Stimulated activated CD8-positive, alpha-beta memory T cell treated with anti-CD3 and anti-CD28 coated beads, Interleukin-7, amount 100 ng/mL, for 48 hours (primary cell): ENCODE data around the gene PLCD4.

Experiments used
- DNase-seq, 2 donors: peaks; one replicate each; pipeline ENCODE4 v3.0.0-alpha.2; 2020; ENCODE audit warnings: low read depth in 1 of 2; ENCODE audit errors: extremely low read depth in 1 of 2

The PLCD4 gene

DNA sequence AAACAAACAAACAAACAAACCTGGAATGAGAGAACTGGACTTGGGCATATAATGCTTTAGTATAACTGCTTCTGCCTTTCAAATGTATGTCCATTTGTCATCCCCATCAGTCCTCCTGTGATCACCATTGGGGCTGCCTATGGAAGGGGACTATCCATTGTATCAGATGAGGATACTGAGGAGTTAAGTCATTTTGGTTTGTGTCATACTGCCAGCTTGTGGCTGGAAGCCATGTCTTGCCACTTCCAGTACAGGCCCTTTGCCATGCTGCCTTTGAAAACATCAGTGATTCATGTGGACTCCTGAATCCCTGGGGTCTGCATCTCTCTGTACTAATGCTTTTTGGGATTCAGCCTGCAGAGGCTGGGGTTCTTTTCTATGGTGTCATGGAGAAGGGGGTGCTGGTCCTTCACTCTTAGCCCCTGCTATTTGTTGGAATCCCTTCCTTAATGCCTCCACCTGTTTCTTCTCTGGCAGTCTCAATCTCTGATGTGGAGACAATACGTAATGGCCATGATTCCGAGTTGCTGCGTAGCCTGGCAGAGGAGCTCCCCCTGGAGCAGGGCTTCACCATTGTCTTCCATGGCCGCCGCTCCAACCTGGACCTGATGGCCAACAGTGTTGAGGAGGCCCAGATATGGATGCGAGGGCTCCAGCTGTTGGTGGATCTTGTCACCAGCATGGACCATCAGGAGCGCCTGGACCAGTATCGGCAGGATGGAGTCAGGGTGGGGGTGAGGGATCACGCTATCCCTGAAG, 10.6 kb downstream of the PLCD4 start:
- no peak for DNase-seq

DNA sequence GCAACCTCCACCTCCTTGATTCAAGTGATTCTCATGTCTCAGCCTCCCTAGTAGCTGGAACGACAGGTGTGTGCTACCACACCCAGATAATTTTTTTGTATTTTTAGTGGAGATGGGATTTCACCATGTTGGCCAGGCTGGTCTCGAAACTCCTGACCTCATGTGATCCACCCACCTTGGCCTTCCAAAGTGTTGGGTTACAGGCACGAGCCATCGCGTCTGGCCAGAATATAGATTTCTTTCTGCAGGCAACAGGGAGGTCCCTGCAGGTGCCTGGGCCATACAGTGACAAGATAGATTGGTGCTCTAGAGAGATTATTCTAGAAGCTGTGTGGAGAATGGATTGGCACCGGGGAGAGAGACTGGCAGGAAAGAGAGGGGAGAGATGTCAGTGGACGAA, 13.3 kb downstream of the PLCD4 start:
- no peak for DNase-seq

DNA sequence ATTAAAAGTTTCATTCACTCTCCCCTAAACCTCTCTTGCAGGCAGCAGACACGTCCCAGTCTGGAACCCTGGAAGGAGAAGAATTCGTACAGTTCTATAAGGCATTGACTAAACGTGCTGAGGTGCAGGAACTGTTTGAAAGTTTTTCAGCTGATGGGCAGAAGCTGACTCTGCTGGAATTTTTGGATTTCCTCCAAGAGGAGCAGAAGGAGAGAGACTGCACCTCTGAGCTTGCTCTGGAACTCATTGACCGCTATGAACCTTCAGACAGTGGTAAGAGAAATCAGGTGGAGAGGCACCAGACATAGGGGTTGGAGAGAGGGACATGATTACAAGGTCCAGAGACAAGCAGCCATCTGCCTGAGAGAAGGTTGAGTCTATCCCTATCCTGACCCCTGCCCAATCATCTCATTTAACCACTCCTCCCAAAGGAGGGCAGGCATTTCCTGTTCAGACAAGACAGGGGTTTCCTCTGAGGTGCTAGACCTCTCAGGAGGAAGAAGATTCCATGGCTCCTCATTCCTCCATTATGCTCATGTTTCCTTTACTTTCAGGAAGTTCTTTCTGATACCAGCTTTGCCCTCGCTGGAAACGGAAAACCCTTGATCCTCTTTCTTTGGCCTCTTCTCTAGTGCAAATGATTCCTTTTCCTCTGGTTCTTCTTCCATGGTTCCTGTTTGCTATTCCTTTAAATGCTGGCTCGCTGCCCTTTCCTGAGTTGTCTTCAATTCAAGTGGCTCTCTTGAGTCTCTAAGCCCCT, 15.1 kb downstream of the PLCD4 start:
- no peak for DNase-seq

DNA sequence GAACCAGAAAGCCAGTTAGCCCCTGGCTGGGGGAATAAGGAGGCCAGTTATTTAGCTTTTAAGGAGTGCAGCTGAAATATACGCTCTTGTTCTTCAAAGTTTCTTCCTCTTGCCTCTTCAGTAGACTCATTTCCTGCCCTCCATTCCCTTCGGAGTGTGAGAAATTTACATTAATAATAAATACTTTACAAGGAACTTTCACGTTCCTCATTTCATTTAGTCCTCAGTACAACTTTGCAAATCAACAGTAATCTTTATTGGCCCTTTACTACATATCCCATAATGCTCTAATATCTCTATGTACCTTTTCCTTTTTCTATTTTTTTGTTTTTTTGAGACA, 15.6 kb downstream of the PLCD4 start:
- no peak for DNase-seq

DNA sequence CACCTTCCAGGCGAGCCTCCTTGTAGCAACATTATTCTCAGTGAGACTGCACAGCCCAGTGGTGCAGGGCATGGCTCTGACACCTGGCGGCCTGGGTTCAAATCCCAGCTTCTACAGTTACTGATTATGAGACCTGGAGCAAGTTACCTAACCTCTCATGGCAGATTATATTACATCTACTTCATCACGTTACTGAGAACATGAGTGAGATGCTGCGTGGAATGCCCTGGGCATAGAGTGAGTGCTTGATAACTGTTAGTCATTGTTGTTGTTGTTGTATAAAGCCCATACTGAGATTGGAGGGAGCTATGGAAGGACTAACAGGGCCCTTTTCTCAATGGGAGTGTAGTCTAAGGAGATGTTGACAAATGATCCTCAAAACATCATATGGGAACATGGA, 18.7 kb downstream of the PLCD4 start:
- DNase-seq, result no peak

DNA sequence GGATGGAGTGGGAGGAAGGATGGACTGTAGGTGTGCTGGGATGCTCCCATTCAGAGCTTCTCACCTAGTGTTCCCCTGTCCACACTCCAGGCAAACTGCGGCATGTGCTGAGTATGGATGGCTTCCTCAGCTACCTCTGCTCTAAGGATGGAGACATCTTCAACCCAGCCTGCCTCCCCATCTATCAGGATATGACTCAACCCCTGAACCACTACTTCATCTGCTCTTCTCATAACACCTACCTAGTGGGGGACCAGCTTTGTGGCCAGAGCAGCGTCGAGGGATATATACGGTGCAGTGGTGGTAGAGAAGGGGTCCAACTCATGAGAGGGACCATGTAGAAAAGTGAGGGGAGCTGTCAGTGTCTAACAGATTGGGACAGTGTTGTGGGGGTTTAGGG, 20.2 kb downstream of the PLCD4 start:
- DNase-seq, result no peak

DNA sequence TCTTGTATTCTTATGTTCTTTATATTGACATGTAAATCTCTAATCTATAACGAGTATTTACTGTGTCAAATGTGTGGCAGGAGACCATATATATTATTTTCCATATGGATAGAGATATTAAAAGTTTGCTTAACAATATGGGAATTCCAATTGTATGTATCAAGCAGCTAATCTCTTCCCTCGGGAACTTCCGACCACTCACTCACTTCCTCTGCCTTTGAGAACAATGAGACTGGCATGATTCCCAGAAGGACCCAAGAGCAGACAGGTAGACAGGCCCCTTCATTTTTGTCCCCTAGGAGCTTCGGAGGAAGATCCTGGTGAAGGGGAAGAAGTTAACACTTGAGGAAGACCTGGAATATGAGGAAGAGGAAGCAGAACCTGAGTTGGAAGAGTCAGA, 24.1 kb downstream of the PLCD4 start:
- no peak for DNase-seq

DNA sequence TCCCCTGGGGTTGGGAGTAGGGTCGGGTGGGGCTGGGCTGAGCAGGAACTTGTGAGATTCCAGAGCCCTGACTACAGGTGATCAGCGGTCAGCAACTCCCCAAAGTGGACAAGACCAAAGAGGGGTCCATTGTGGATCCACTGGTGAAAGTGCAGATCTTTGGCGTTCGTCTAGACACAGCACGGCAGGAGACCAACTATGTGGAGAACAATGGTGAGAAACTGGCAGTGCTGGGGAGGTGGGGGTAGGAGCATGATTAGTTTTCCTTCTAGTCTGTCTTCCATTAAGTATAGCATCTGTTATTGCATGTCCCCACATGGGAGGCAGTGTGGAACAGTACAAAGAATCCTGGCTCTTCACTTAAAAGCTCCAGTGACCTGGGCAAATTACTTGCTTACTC, 28.0 kb downstream of the PLCD4 start:
- DNase-seq, result no peak

DNA sequence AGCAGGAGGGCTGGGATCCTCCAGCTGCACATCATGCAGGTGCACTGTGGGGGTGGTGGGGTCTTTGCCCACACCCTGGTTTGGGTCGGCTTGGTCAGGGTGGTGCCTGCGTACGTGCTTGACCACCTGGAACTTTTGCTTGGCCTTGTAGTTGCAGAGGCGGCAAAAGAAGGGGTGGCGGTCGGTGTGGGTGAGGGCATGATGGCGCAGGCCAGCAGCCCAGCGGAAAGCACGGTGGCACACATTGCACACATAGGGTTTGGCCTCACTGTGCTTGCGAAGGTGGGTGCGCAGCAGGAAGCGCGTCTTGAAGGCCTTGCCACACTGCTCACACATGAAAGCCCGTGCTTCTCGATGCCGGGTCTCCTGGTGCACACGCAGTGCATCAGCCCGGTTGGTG, 30.7 kb downstream of the PLCD4 start:
- DNase-seq, result no peak

DNA sequence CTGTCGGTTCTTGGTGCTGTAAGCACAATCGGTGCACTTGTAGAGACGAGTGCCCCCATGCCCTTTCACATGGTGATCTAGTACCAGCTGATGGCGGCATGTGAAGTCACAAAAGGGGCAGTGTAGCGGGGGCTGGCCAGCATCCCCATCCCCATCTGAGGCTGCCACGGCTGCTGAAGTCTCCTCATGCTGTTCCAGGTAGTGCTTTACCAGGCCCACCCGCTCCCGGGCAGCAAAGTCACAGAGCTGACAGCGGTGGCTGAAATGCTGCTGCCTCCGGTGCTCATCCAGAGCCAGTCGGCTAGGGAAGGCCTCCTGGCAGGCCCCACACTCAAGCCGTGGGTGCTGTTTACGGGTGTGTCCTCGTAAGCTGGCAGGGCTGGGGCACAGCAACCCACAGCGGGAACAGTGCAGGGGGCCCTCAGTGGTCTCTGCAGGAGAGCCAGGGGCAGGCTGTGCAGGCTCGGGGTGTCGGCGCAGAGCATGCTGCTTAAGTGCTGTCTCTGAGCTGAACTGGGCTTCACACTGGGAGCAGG, 34.5 kb downstream of the PLCD4 start:
- DNase-seq, result no peak

DNA sequence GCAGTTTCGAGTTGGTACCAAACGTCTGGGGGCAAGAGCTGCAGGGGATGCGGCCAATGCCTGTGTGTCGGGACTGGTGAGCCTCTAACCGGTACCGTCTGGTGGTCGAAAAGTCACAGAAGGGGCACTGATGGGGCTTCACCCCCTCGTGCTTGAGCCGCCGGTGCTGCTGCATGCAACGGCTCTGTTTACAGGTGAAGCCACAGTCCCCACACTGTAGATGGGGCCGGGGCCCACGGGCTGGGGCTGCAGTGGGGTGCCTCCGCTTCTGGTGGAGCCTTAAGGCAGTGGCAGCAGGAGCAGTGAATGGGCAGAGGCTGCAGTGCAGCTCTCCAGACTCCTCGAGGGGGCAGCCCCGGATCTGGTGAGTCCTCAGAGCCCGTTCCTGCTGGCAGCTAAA, 35.1 kb downstream of the PLCD4 start:
- no peak for DNase-seq

DNA sequence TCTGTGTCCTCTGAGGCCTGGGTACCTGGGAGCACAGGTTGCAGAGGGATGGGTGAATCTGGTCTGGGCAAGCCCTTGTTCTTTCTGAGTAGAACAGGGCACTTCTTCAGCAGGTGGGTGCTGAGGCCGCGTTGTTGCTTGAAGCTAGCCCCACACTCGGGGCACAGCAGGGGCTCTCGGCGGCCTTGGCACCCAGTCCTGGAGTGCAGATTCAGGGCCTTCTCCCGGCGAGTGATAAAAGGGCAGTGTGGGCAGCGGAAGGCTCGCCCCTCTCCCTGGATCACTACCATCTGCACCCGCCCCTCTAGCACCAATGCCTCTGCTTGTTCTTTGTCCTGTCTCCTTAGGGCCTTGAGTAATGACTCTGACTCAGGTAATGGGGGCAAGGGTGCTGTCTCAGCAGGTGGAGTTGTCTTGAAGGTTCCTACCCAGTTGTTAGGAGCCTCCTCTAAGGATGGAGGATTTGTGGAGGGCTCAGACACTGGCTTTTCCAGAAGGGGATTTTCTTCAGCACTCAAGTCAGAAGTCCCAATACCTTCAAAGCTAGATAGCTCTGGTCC, 36.1 kb downstream of the PLCD4 start:
- DNase-seq, result no peak

DNA sequence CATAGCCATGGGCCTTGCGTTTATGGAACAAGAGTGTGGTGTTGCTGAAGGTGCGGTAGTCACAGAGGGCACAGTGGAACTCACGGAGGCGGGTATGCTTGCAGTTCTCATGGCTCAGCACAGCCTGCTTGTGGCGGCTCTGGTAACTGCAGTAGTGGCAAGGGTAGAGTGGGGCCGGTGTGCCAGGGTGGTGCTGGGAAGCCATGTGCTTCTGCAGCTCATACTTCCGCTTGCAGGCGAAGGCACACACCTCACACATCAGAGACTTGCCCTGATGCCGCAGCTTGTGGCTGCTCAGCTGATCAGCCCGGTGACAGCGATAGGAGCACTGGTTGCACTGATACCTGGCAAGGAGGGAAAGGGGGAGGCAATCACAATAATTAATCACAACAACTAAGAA, 37.0 kb downstream of the PLCD4 start:
- DNase-seq, result no peak

DNA sequence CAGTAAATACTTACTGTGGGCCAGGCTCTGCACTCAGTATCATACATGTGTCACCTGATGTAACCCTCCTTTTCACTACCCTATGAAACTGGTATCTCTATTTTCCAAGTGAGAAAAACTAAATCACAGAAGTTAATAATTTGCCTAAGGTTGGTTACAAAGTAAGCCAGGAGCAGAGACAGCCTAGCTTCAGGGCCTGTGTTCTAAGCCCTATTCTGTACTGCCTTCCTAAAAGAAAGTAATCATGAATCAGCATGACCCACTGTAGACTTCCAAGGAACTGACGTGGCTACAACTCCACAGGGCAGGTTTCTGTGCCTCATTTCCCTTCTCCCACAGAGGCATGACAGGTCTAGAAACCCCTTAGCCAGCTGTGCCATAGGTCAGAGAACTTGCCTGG, 37.4 kb downstream of the PLCD4 start:
- no peak for DNase-seq

DNA sequence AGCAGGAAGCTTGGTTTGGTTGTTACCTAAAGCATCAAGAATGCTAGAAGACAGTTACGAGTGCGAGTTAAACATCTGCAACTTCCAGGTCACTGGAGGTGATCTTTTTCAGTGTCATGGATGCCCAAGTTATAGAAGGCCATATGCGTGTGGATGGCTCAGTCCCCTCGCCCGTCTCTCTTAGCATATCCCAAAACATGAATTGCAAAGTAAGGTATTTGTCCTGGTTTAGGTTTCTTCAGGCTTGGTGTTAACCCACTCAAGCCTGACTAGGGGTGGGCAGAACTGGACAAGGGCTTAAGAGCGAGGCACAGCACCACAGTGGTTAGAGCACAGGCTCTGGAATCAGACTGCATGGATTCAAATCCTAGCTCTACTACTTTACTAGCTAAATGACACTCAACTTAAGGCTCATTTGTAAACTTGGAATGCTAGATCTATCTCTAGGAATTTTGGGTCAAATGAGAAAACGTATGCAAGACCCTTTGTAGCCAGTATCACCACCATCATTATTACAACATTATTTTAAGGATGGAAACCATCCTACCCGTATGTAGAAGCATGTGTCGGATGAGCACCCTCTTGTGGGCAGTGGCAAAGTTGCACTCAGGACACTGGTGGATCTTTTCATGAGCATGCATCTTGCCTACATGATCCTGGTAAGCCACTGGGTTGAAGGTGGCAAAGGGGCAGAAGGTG, 40.5 kb downstream of the PLCD4 start:
- peak in 1 of 2 donors; percentile 14 for DNase-seq

DNA sequence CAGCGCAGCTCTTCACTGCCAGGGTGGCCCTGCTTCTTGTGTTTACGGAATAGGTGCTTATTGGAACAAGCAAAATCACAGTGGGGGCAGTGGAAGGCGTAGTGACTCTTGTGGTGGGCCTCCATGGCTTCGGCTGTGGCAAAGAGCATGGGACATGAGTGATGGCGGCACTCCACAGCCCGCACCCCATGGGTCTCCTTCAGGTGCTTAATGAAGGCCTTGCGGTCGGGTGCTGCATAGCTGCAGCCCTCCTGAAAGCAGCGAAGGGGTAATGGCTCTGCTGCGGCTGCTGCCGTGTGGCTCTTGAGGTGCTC, 41.0 kb downstream of the PLCD4 start:
- no peak for DNase-seq

DNA sequence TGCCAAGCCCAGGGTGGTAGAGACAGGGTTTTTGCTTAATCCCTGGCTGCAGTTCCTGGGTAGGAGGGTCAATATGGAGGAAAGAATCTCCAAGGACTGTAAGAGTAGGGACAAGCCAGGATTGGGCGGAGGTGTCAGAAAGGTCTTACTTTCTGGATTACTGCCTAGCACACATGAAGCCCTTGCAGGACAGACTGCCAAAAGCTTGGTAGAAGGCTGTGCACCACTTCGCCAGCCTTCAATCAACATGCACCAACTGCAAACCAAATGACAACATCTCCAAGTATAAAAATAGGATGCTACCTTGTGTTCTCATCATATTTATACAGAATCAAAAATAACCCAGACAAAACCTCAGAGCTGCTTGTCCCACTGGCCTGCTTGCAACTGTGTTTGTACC, 48.1 kb downstream of the PLCD4 start:
- DNase-seq, result no peak

DNA sequence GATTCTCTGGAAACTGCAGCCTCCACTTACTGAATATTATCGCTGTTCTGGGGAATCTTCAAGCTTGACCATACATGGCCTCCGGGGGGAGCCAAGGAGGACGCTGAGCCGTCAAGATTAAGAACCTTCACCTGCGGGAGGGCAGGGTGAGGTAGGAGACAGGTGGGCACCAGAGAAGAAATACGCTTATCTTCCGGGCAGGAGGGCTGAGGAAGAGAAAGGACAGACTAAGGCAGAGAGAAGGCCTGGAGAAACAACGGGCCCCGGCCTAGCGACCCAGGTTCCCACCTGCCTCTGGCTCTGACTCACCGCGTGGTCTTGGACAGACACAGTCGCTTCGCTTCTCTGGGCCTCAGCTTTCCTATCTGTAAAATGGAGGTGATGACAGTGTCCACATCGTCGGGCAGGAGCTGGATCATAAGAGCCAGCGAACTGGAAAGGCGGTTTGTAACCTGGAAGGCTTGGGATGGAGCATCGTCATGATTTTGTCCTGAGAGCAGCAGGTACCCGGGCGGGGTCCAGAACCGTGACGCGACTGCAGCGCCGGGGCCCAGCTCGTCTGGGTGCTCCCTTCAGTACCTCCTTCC, 51.1 kb downstream of the PLCD4 start:
- DNase-seq, result peak; percentile 17 to 25

DNA sequence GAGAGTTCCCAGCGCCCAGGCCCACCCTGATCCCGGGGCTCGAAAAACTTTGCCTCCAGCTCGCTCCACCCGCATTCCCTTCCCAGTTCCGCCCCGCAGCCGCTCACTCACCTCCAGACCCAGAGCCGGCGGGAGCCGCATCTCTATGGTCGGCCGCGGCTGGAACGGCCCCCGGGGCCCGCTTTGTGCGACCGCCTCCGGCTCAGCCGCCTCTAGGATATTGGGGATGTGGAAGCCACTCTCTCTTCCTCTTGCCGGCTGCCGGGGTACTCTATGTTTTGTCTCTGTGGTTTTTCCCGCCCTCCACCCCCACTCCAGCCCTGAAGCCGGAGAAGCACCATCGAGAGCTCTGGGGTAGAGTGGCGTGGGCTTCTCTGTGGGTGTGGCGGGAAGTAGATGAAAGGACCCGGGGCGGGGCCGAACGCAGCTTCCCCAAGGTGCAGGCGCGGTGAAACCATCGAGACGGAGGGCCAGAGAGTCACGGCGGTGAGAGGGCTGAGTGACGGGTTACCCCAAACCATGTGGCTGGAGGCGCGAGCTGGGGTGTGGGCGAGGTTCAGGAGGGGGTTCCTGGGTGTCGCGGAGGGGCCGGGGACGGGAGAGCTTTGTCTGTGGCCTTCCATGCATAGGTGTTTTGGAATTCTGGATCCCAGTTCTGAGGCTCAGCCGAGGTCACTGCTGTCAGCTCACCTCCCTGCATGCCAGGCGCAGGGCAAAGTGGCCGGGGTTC, 51.7 kb downstream of the PLCD4 start, which contains the start of the genes BCS1L and ZNF142:
Gene BCS1L (plus strand): TSS at position 426 of the 730 bp plus-strand sequence. CDS start 1,305 bp downstream, outside the sequence.
Gene ZNF142 (minus strand): TSS at position 366 of the 730 bp plus-strand sequence. CDS start 3,194 bp downstream, outside the sequence.
- DNase-seq, result peak; percentile 88 to 96

DNA sequence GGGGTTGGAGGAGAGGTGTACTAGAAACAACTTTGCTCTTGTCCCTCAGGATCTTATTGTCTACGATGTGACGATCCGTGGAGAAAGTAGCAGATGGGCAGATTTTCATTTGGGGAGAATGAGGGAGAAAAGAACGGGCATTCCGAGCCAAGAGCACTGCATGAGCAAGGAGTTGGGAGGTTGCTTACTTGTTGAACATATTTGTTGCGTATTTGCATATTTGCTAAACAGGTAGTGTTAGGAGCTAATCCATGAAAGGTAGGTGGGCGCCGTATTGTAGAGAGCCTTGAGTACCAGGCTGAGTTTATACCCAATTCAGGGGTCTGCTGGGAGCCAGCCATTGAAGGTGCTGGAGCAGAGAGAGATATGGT, 52.3 kb downstream of the PLCD4 start:
- no peak for DNase-seq
